ENCODE measurements around the gene TUBE1. TPM values are rescaled to one million over a fixed set of nuclear protein-coding genes. Genes with fewer than 3 reads are reported as not detected.
A peak's percentile ranks its signal among the peaks of the same experiment; 100 is the strongest.

The TUBE1 gene, protein sequence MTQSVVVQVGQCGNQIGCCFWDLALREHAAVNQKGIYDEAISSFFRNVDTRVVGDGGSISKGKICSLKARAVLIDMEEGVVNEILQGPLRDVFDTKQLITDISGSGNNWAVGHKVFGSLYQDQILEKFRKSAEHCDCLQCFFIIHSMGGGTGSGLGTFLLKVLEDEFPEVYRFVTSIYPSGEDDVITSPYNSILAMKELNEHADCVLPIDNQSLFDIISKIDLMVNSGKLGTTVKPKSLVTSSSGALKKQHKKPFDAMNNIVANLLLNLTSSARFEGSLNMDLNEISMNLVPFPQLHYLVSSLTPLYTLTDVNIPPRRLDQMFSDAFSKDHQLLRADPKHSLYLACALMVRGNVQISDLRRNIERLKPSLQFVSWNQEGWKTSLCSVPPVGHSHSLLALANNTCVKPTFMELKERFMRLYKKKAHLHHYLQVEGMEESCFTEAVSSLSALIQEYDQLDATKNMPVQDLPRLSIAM
- total RNA-seq (2021): 11.6 and 12.9 TPM in 2 replicates
- long read RNA-seq, transcript TUBE1-202 (12 exons, 2,142 nt): major isoform, 22 of 39 reads
- long read RNA-seq, partial matches to known transcripts: 3 of 39 reads
- long read RNA-seq, other reads (novel, unspliced or antisense): 14 of 39 reads

DNA sequence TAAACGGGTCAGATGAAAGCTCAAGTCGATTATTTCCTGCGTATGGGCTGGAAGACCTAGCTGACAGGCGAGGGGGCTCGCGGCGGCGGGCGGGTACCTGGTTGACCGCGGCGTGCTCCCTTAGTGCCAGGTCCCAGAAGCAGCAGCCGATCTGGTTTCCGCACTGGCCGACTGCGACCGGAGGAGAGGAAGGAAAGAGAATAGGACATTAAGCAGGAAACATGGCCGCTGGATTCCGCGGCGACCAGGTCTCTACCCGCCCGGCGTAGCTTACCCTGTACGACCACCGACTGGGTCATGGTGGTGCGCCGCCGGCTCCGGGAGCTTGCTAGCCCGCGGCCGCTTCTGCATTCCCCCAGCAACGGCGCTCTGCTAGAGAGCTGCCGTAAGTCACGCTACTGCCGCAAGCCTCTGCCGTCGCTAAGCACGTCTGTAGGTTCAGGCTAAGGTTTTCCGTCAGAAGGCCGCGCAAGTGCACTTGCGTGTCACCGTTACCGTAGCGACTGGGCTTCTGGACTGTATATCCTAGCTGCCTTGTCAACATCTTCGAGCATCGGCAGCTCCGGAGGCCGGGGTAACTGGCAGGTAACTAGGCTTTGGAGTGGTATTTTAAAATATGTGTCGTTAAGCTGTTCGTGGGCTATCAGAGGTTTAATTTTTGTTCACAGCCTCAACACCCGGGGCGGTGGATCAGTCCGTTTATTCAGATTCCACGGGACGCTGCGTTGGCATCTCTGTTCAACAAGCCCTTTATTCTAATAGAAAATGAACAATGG lies at the start of gene TUBE1, which contains the start of gene FAM229B:
TSS of gene TUBE1 (minus strand) at position 347 of the 776 bp plus-strand sequence. CDS start at position 299, 48 bp downstream.
TSS of gene FAM229B (plus strand) at position 456 of the 776 bp plus-strand sequence. CDS start 11,693 bp downstream, outside the sequence.
- Histone ChIP-seq H3K23ac (ENCODE audit: insufficient read length, low read depth, low read length) (no peak within 1 kb of the TSS), H3K79me1 (ENCODE audit: insufficient read depth, low read depth, low read length, poor library complexity, severe bottlenecking) (no peaks in the 10 kb centered on the region), H4K5ac (ENCODE audit: insufficient read length, low read depth, low read length) (no peak within 1 kb of the TSS), H3K9me3 (ENCODE audit: control insufficient read depth, low read depth, low read length) (no peaks in the 10 kb centered on the region), H3K23me2 (ENCODE audit: insufficient read length, low read depth, low read length, poor library complexity, severe bottlenecking) (no peaks in the 10 kb centered on the region), H4K20me1 (ENCODE audit: control insufficient read depth, insufficient read depth, insufficient read length) (no peaks in the 10 kb centered on the region), H2AK5ac (ENCODE audit: insufficient read length, low read length) (no peak within 1 kb of the TSS), H4K91ac (ENCODE audit: insufficient read length, low read depth, low read length) (no peak within 1 kb of the TSS), H3K9ac (ENCODE audit: extremely low read depth, insufficient read length, low read length) (peak within 1 kb of the TSS; percentile 53), H3K56ac (ENCODE audit: insufficient read length, low read depth, low read length) (no peak within 1 kb of the TSS), H2BK20ac (ENCODE audit: low read depth, low read length, poor library complexity, severe bottlenecking) (no peak within 1 kb of the TSS), H3K27ac (ENCODE audit: insufficient read length, low read depth, low read length) (no peak within 1 kb of the TSS), H3K18ac (ENCODE audit: insufficient read length, low read depth, low read length) (peak within 1 kb of the TSS; percentile 3), H2AFZ (ENCODE audit: low read length) (peak within 1 kb of the TSS; percentile 17), H3K4ac (ENCODE audit: low read depth, low read length) (no peak within 1 kb of the TSS), H3K79me2 (ENCODE audit: insufficient read depth, low read length) (no peaks in the 10 kb centered on the region), H2BK120ac (ENCODE audit: low read depth, low read length, poor library complexity, severe bottlenecking) (no peak within 1 kb of the TSS), H3K14ac (ENCODE audit: insufficient read depth, low read length) (peak within 1 kb of the TSS; percentile 59; the same call in 1 of the 2 replicates), H3K4me2 (ENCODE audit: insufficient read depth, insufficient read length, low read length) (peak within 1 kb of the TSS; percentile 71), H2BK15ac (ENCODE audit: low read depth, low read length) (no peak within 1 kb of the TSS), H3K27me3 (ENCODE audit: insufficient read depth, low read length) (no peaks in the 10 kb centered on the region), H3K4me1 (ENCODE audit: insufficient read depth, low read length) (no peaks in the 10 kb centered on the region), H2BK12ac (ENCODE audit: insufficient read length, low read depth, low read length) (no peak within 1 kb of the TSS), H3T11ph (ENCODE audit: low read length) (no peak within 1 kb of the TSS), H4K8ac (replicated peaks; ENCODE audit: insufficient read length, low read depth, low read length) (no peak within 1 kb of the TSS), H2BK5ac (ENCODE audit: insufficient read length, low read length) (no peak within 1 kb of the TSS)
- peak; percentile 97 for DNase-seq
- TF ChIP-seq, protein P1, sequence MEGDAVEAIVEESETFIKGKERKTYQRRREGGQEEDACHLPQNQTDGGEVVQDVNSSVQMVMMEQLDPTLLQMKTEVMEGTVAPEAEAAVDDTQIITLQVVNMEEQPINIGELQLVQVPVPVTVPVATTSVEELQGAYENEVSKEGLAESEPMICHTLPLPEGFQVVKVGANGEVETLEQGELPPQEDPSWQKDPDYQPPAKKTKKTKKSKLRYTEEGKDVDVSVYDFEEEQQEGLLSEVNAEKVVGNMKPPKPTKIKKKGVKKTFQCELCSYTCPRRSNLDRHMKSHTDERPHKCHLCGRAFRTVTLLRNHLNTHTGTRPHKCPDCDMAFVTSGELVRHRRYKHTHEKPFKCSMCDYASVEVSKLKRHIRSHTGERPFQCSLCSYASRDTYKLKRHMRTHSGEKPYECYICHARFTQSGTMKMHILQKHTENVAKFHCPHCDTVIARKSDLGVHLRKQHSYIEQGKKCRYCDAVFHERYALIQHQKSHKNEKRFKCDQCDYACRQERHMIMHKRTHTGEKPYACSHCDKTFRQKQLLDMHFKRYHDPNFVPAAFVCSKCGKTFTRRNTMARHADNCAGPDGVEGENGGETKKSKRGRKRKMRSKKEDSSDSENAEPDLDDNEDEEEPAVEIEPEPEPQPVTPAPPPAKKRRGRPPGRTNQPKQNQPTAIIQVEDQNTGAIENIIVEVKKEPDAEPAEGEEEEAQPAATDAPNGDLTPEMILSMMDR (conservative IDR thresholded peaks at IDR 0.05): no peak
- no peak within 1 kb of the TSS for H3K4me3 Mint-ChIP-seq
- WGBS (ENCODE audit: extremely low coverage, insufficient read length, low lambda C conversion rate): no CpG with 5 or more reads among the region's 60 CpGs
- H3K9me3 Mint-ChIP-seq: no peaks in the 10 kb centered on the region
- H3K27ac Mint-ChIP-seq: no peak within 1 kb of the TSS
- H3K27me3 Mint-ChIP-seq (ENCODE audit: low read depth): peaks cover 10% of the 10 kb centered on the region
- H3K4me1 Mint-ChIP-seq: no peaks in the 10 kb centered on the region
- no peaks in the 10 kb centered on the region; a peak in 2 of 7 replicates for H3K36me3 Mint-ChIP-seq (ENCODE audit: insufficient read depth in 1 of 3, low read depth in 3 of 3)

All from H9 (cell line).